HepG2 (cell line): ENCODE data around the gene YWHAE. TPM values are rescaled to one million over a fixed set of nuclear protein-coding genes. Genes with fewer than 3 reads are reported as not detected.
A peak's percentile ranks its signal among the peaks of the same experiment; 100 is the strongest.

Experiments used
- AGO1 ChIP-seq: fragments of 200-400 bp; formaldehyde crosslinking; IDR thresholded peaks from 2 replicates; pipeline ENCODE4 v1.6.1; 2017; ENCODE audit warnings: mild to moderate bottlenecking, low read depth, low read length, moderate library complexity; ENCODE audit not compliant: poor library complexity, severe bottlenecking
- CCDC6 ChIP-seq: sonication (generic); formaldehyde crosslinking; IDR thresholded peaks from 2 replicates; pipeline ENCODE4 v1.8.1; 2022; ENCODE audit warnings: mild to moderate bottlenecking, missing genetic modification reagents, moderate library complexity
- HNRNPK ChIP-seq: fragments of 200-400 bp; formaldehyde crosslinking; IDR thresholded peaks from 2 replicates; pipeline ENCODE4 v1.6.1; 2018; ENCODE audit warnings: low read length, low read depth, moderate library complexity, mild to moderate bottlenecking; ENCODE audit not compliant: poor library complexity, severe bottlenecking
- KAT8 ChIP-seq: IDR thresholded peaks from 2 replicates; pipeline ENCODE4 v1.6.1; 2016; ENCODE audit warnings: missing genetic modification reagents, missing compliant biosample characterization
- KLF9 ChIP-seq: IDR thresholded peaks from 2 replicates; pipeline ENCODE4 v1.6.1; 2016; ENCODE audit warnings: low read depth
- MAFF ChIP-seq: IDR thresholded peaks from 2 replicates; pipeline ENCODE4 v1.6.1; 2011; ENCODE audit warnings: low read depth, low read length, improper control_type of control experiment
- MAFK ChIP-seq, 2 experiments: IDR thresholded peaks in 1 of 2; conservative IDR thresholded peaks in 1 of 2; 2 replicates each; pipeline ENCODE4 v1.6.1; 2011; ENCODE audit warnings: improper control_type of control experiment in 2 of 2, low read length in 2 of 2
- REPIN1 ChIP-seq: sonication (generic); formaldehyde crosslinking; IDR thresholded peaks from 2 replicates; pipeline ENCODE4 v1.8.0; 2022; ENCODE audit warnings: missing genetic modification reagents, low read depth, mild to moderate bottlenecking, borderline replicate concordance
- SALL2 ChIP-seq: sonication (generic); formaldehyde crosslinking; IDR thresholded peaks from 2 replicates; pipeline ENCODE4 v1.8.1; 2023; ENCODE audit warnings: mild to moderate bottlenecking, missing genetic modification reagents, inconsistent platforms
- ZBTB43 ChIP-seq: sonication (generic); formaldehyde crosslinking; conservative IDR thresholded peaks from 2 replicates; pipeline ENCODE4 v1.4.0; 2020; ENCODE audit warnings: missing genetic modification reagents
- ZNF800 ChIP-seq: sonication (generic); formaldehyde crosslinking; IDR thresholded peaks from 2 replicates; pipeline ENCODE4 v1.4.0; 2020; ENCODE audit warnings: missing genetic modification reagents
- polyA plus RNA-seq, 8 experiments: library from polyadenylated mRNA; depleted of rRNA in 3 of 8; stranded (reverse) in 7 of 8; unstranded in 1 of 8; fragments of >200 nt; fragmentation: Illumina TruSeq in 4 of 8; extraction: Trizol in 4 of 8; gene quantifications; 2 replicates each; pipeline versions ENCODE4 v1.2.1 to v1.2.3, GENCODE V29; 2011 to 2016; ENCODE audit warnings: low read depth in 4 of 8, missing spikeins in 1 of 8, mixed read lengths in 1 of 8; ENCODE audit not compliant: insufficient read depth in 1 of 8
- total RNA-seq, 5 experiments: library from RNA; depleted of rRNA; stranded (reverse); fragments of >200 nt; fragmentation: Illumina TruSeq; extraction: Trizol; gene quantifications; 2 replicates each; pipeline ENCODE4 v1.2.3, GENCODE V29; 2016; ENCODE audit warnings: low read depth in 1 of 5
- TF ChIP-seq, protein P1 (sequence below): sonication (generic); formaldehyde crosslinking; IDR thresholded peaks from one replicate; pipeline ENCODE4 v1.5.1; 2020; ENCODE audit warnings: mild to moderate bottlenecking, missing genetic modification reagents; ENCODE audit errors: not compliant biosample characterization

Gene YWHAE
- total and polyA plus RNA-seq, 2 of the 13 experiments (the other 11 are each of a cell fraction or from before 2014, with no cell fraction given) = 256 to 335 TPM

- TF ChIP-seq, protein P1, sequence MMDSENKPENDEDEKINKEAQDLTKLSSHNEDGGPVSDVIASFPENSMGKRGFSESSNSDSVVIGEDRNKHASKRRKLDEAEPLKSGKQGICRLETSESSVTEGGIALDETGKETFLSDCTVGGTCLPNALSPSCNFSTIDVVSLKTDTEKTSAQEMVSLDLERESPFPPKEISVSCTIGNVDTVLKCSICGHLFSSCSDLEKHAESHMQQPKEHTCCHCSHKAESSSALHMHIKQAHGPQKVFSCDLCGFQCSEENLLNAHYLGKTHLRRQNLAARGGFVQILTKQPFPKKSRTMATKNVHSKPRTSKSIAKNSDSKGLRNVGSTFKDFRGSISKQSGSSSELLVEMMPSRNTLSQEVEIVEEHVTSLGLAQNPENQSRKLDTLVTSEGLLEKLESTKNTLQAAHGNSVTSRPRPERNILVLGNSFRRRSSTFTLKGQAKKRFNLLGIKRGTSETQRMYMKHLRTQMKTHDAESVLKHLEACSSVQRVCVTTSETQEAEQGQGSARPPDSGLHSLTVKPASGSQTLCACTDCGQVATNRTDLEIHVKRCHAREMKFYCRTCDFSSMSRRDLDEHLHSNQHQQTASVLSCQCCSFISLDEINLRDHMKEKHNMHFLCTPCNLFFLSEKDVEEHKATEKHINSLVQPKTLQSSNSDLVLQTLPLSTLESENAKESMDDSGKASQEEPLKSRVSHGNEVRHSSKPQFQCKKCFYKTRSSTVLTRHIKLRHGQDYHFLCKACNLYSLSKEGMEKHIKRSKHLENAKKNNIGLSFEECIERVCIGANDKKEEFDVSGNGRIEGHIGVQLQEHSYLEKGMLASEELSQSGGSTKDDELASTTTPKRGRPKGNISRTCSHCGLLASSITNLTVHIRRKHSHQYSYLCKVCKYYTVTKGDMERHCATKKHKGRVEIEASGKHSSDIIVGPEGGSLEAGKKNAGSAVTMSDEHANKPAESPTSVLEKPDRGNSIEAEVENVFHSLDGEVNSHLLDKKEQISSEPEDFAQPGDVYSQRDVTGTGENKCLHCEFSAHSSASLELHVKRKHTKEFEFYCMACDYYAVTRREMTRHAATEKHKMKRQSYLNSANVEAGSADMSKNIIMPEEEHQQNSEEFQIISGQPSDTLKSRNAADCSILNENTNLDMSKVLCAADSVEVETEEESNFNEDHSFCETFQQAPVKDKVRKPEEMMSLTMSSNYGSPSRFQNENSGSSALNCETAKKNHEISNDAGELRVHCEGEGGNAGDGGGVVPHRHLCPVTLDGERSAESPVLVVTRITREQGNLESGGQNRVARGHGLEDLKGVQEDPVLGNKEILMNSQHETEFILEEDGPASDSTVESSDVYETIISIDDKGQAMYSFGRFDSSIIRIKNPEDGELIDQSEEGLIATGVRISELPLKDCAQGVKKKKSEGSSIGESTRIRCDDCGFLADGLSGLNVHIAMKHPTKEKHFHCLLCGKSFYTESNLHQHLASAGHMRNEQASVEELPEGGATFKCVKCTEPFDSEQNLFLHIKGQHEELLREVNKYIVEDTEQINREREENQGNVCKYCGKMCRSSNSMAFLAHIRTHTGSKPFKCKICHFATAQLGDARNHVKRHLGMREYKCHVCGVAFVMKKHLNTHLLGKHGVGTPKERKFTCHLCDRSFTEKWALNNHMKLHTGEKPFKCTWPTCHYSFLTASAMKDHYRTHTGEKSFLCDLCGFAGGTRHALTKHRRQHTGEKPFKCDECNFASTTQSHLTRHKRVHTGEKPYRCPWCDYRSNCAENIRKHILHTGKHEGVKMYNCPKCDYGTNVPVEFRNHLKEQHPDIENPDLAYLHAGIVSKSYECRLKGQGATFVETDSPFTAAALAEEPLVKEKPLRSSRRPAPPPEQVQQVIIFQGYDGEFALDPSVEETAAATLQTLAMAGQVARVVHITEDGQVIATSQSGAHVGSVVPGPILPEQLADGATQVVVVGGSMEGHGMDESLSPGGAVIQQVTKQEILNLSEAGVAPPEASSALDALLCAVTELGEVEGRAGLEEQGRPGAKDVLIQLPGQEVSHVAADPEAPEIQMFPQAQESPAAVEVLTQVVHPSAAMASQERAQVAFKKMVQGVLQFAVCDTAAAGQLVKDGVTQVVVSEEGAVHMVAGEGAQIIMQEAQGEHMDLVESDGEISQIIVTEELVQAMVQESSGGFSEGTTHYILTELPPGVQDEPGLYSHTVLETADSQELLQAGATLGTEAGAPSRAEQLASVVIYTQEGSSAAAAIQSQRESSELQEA (CRISPR knock-in tag) = peak; percentile 31
- TF ChIP-seq KLF9 (CRISPR knock-in tag) = 0 out of 2 replicates have a peak, but pooled peaks have one; percentile 8
- peak; percentile 59 for TF ChIP-seq AGO1
- 0 out of 2 replicates have a peak, but pooled peaks have one; percentile 5 for TF ChIP-seq CCDC6 (CRISPR knock-in tag)
- peak; percentile 10 for TF ChIP-seq HNRNPK
- peak; percentile 50 for TF ChIP-seq MAFF
- peak; percentile 71 to 78 for TF ChIP-seq MAFK (conservative IDR thresholded peaks at IDR 0.05 in 1 of 2, IDR thresholded peaks at IDR 0.05 in 1 of 2; ENCODE audit: low read length in 2 of 2)
- TF ChIP-seq SALL2 (CRISPR knock-in tag) = no peak
- TF ChIP-seq ZNF800 (CRISPR knock-in tag) = no peak
- no peak for TF ChIP-seq ZBTB43
- no peak for TF ChIP-seq REPIN1 (CRISPR knock-in tag)
- no peak for TF ChIP-seq KAT8 (CRISPR knock-in tag)
- TF ChIP-seq, all 625 proteins: peak for 8
Observed at GRCh38 chr17:1398931-1399678, 917 bp downstream of the YWHAE start (continued).
